ENCODE data around the gene SIVA1.

DNA sequence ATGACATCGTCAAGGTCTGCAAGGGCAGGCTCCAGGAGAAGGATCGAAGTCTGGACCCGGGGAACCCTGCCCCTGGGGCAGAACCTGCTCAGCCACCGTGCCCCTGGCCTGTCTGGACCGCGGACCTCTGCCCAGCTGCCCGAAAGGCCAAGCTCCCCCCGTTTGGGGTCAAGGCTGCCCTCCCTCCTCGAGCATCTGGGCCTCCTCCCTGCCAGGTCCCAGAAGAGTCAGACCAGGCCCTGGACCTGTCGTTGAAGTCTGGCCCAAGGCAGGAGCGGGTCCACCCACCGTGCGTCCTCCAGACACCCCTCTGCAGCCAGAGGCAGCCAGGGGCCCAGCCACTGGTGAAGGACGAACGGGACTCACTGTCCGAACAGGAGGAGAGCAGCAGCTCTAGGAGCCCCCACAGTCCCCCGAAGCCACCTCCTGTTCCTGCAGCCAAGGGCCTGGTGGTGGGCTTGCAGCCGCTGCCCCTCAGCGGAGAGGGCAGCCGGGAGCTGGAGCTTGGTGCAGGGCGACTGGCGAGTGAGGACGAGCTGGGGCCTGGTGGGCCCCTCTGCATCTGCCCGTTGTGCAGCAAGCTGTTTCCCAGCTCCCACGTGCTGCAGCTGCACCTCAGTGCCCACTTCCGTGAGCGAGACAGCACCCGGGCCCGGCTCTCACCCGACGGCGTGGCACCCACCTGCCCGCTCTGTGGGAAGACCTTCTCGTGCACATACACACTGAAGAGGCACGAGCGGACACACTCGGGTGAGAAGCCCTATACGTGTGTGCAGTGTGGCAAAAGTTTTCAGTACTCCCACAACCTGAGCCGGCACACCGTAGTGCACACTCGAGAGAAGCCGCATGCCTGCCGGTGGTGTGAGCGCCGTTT, 48.8 kb downstream of the SIVA1 start:
- TF ChIP-seq GATA2 (IDR thresholded peaks at IDR 0.05; ENCODE audit: low read depth, low read length) (no peak), GATA3 (IDR thresholded peaks at IDR 0.05; ENCODE audit: low read depth, low read length) (no peak)

Data from SH-SY5Y (cell line).